Right lobe of liver (tissue), 6 donors: ENCODE results near the gene LYPD6B. TPM values are rescaled to one million over a fixed set of nuclear protein-coding genes. Genes with fewer than 3 reads are reported as not detected.

Experiments used
- ATAC-seq, 4 donors: fragments of 200-7000 bp; cut with Tn5 transposase; one replicate each; pipeline ENCODE4 v1.9.1; 2020; ENCODE audit warnings: mild to moderate bottlenecking in 4 of 4, moderate library complexity in 4 of 4
- DNase-seq, 3 donors: peaks; one replicate each; pipeline ENCODE4 v3.0.0-alpha.2; 2020
- H3K27ac ChIP-seq, 3 donors: fragments of 200-600 bp; one replicate each; pipeline ENCODE4 v1.8.0; 2022
- H3K27me3 ChIP-seq, 2 donors: fragments of 200-600 bp; one replicate each; pipeline ENCODE4 v1.8.0; 2022
- H3K36me3 ChIP-seq, 4 donors: fragments of 200-600 bp; sonication (generic) in 1 of 4; one replicate each; pipeline versions ENCODE4 v1.5.1 to v1.8.0; 2017 to 2022; ENCODE audit warnings: control low read depth in 1 of 4
- H3K4me1 ChIP-seq, 4 donors: fragments of 200-600 bp; sonication (generic) in 1 of 4; one replicate each; pipeline versions ENCODE4 v1.5.1 to v1.8.0; 2017 to 2022; ENCODE audit warnings: control low read depth in 1 of 4
- H3K4me3 ChIP-seq, 3 donors: fragments of 200-600 bp; one replicate each; pipeline ENCODE4 v1.8.0; 2022
- H3K9me3 ChIP-seq, 4 donors: fragments of 200-600 bp; sonication (generic) in 1 of 4; one replicate each; pipeline versions ENCODE4 v1.5.1 to v1.8.0; 2017 to 2022; ENCODE audit warnings: control low read depth in 1 of 4
- CTCF ChIP-seq, 4 donors: fragments of 200-600 bp in 3 of 4; fragments of 450-650 bp in 1 of 4; IDR thresholded peaks; one replicate each; pipeline versions ENCODE4 v1.5.1 to v1.8.0; 2016 to 2022; ENCODE audit warnings: antibody characterized with exemption in 4 of 4, mild to moderate bottlenecking in 2 of 4
- POLR2A ChIP-seq: fragments of 450-650 bp; IDR thresholded peaks from one replicate; pipeline ENCODE4 v1.6.1; 2017; ENCODE audit warnings: antibody characterized with exemption, mild to moderate bottlenecking
- WGBS: methylation state at CpG from one replicate; pipeline ENCODE4 v1.1.6; 2018; ENCODE audit warnings: low coverage, low lambda C conversion rate; ENCODE audit not compliant: insufficient coverage; ENCODE audit errors: missing lambda C conversion rate; 5-methylcytosine and 5-hydroxymethylcytosine counted together
- intact Hi-C, 2 donors: fragments of 100-400 bp; cut with DNase I; formaldehyde crosslinking; loops; one replicate each; pipeline versions ENCODE4 v1.11.2 to v1.14.1; 2022
- total RNA-seq, 6 experiments: library from RNA; depleted of rRNA in 2 of 6; stranded (reverse); fragments of >200 nt in 2 of 6; fragmentation: NEBNext Ultra II Directional in 3 of 6; extraction: Animal tissue kit (Norgen Biotek cat#: 25700) in 3 of 6; gene quantifications; one replicate each; pipeline versions ENCODE4 v1.1.0 to v1.2.4, GENCODE V29; 2016 to 2023
- donor health status: DM: no; HTN: yes; CAD: no.
- donor health status: DM: no; HTN: no; CAD: no.
- donor health status: DM: no; HTN: no; CAD: no.
- donor health status: DM: no; HTN: yes; CAD: no.
- donor health status: DM: no; HTN: yes; CAD: no.

LYPD6B gene
- total RNA-seq, 6 experiments from 2014 or later: 0.30 to 0.31 TPM; not detected in 4

GRCh38 chr2:149112068-149112467 lies 73.6 kb downstream of the LYPD6B start:
- no peaks in the 10 kb centered on the region for H3K9me3 ChIP-seq
- H3K27ac ChIP-seq: no peak overlapping the region
- no peaks in the 10 kb centered on the region for H3K36me3 ChIP-seq
- TF ChIP-seq CTCF (IDR thresholded peaks at IDR 0.05): no peak
- no peak for TF ChIP-seq POLR2A
- ATAC-seq (no peak), DNase-seq (no peak)
- H3K4me1 ChIP-seq: no peaks in the 10 kb centered on the region
- no peaks in the 10 kb centered on the region for H3K27me3 ChIP-seq
- 55% methylated on average over 1 of the region's 1 CpG for WGBS
- H3K4me3 ChIP-seq: no peak overlapping the region
- intact Hi-C loops: no loop called here

- ATAC-seq: no peak
Observed at GRCh38 chr2:149112713-149113112, 74.2 kb downstream of the LYPD6B start.

GRCh38 chr2:149115781-149116180 lies 77.3 kb downstream of the LYPD6B start:
- no peak for DNase-seq
- H3K36me3 ChIP-seq: no peaks in the 10 kb centered on the region
- ATAC-seq: no peak
- H3K9me3 ChIP-seq: no peaks in the 10 kb centered on the region
- no peak overlapping the region for H3K27ac ChIP-seq
- H3K4me3 ChIP-seq: no peak overlapping the region
- TF ChIP-seq POLR2A (no peak), CTCF (IDR thresholded peaks at IDR 0.05) (no peak)
- WGBS: 66% methylated on average over 5 of the region's 5 CpGs
- no peaks in the 10 kb centered on the region for H3K27me3 ChIP-seq
- H3K4me1 ChIP-seq: no peaks in the 10 kb centered on the region
- intact Hi-C loops: no loop called here

More at GRCh38 chr2:149112713-149113112, 74.2 kb downstream of the LYPD6B start:
- no peaks in the 10 kb centered on the region for H3K36me3 ChIP-seq
- H3K4me1 ChIP-seq: no peaks in the 10 kb centered on the region
- no peak overlapping the region for H3K27ac ChIP-seq
- no peak overlapping the region for H3K4me3 ChIP-seq
- intact Hi-C loops: no loop called here
- 62% methylated on average over 2 of the region's 2 CpGs for WGBS
- no peak for DNase-seq
- no peaks in the 10 kb centered on the region for H3K9me3 ChIP-seq
- TF ChIP-seq CTCF (IDR thresholded peaks at IDR 0.05): no peak
- no peaks in the 10 kb centered on the region for H3K27me3 ChIP-seq

GRCh38 chr2:149119368-149119767 lies 80.9 kb downstream of the LYPD6B start:
- DNase-seq: no peak
- no peak for TF ChIP-seq CTCF (IDR thresholded peaks at IDR 0.05)
- no peak for TF ChIP-seq POLR2A
- intact Hi-C loops: no loop called here
- H3K36me3 ChIP-seq: no peaks in the 10 kb centered on the region
- no peak for ATAC-seq
- H3K9me3 ChIP-seq: no peaks in the 10 kb centered on the region
- H3K4me1 ChIP-seq: no peaks in the 10 kb centered on the region
- no peak overlapping the region for H3K4me3 ChIP-seq
- no peaks in the 10 kb centered on the region for H3K27me3 ChIP-seq
- H3K27ac ChIP-seq: no peak overlapping the region
- WGBS: 81% methylated on average over 6 of the region's 6 CpGs

- no peaks in the 10 kb centered on the region for H3K9me3 ChIP-seq
- no peaks in the 10 kb centered on the region for H3K27me3 ChIP-seq
- no peak overlapping the region for H3K27ac ChIP-seq
- H3K4me1 ChIP-seq: no peaks in the 10 kb centered on the region
- WGBS: 78% methylated on average over 2 of the region's 2 CpGs
- TF ChIP-seq CTCF (IDR thresholded peaks at IDR 0.05) (no peak), POLR2A (no peak)
- no peaks in the 10 kb centered on the region for H3K36me3 ChIP-seq
- H3K4me3 ChIP-seq: no peak overlapping the region
- DNase-seq (no peak), ATAC-seq (no peak)
- intact Hi-C loops: no loop called here
Observed at GRCh38 chr2:149122516-149122915, 84.0 kb downstream of the LYPD6B start.
